IPS-NIHi7 (cell line): ENCODE results near the gene FOXO6.

Source experiments
- DNase-seq: peaks from one replicate; pipeline ENCODE4 v3.0.0; 2012; ENCODE audit warnings: mixed read lengths; ENCODE audit errors: extremely low spot score

The FOXO6 gene

DNA sequence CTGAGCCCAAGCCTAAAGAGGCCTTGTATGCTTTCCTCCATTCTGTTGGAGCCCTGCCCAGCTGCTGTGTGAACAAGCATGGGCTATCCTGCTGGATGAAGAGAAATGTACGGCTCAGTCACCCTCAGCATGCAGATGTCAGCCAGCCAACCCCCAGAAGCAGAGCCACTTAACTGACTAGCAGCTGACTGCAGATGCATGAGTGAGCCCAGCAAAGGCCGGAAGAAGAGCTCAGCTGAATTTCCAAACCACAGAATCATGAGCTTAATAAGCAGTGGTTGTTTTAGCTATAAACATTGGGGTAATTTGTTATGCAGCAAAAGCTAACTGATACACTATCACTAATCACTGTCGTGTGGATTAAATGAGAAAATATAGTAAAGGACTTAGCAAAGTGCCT is 39.0 kb downstream of the FOXO6 start:
- DNase-seq: no peak

GRCh38 chr1:41401899-41402298 is 40.7 kb downstream of the FOXO6 start:
- DNase-seq: no peak

DNA sequence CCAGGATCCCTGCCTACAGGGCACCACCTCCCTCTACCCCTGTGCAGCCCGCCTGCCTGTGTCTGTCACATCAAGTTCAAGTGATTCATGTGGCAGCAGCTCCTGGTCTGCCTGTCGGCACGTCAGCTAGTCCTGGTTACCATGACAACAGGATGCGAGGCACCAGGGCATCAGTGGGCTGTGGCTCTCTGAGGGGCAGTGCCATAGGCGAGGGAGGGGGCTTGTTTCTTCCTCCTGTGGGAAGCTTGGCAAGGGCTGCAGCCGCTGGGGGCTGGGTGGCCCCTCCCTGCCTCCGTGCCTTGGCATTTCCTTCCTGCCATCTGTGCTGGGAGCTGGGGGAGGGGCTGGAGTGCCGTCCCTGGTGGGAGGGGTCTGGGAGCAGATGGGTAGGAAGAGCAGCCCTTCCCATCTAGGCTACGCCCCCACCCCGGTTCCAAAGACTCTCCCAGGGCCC is 43.1 kb downstream of the FOXO6 start:
- DNase-seq: peak; percentile 65

DNA sequence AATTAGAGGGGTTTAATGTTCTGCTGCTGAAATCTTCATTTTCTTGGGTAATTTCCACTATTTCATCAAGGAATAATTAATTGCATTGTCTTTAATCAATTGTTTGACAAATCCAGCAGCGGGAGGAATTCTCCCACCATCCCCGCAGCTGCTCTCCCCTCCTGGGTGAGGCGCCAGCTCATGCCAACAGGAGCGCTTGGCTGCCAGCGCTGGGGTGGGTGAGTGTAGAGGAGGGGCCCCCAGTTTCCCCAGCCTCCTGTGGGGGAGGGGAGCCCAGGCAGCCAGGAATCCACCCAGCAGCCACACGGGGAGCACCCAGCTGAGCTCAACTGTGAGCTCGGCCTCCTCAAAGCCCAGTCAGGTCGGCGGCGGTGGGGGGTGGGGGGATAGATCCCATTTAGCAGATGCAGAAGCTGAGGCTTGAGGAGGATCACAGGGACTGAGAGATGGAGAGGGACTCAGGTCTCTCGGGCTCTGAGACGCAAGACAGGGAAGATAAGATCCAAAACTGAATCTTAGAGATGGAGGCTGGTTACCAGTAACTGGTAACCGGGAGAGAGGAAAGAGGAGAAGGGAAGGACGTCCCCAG is 46.5 kb downstream of the FOXO6 start:
- no peak for DNase-seq

DNA sequence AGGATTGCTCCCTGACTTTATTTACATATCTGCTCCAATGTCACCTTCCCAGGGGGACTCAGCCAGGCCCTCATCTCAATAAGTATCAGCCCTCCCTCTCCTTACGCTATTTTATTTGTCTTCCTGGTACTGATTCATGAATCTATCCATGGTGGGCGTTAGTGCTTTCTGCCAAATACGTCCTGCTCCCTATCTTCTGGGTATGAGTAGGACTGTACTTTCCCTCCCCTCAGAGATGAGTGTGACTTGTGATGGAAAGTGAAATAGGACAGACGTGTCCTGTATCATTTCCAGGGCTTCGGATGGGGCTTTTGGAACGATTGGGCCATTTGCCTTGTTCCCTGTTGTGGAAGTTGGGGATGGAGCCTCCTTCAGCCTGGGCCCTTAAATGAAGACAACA is 47.5 kb downstream of the FOXO6 start:
- no peak for DNase-seq

- no peak for DNase-seq
These were observed 48.6 kb downstream of the FOXO6 start for GRCh38 chr1:41409825-41410224.

DNA sequence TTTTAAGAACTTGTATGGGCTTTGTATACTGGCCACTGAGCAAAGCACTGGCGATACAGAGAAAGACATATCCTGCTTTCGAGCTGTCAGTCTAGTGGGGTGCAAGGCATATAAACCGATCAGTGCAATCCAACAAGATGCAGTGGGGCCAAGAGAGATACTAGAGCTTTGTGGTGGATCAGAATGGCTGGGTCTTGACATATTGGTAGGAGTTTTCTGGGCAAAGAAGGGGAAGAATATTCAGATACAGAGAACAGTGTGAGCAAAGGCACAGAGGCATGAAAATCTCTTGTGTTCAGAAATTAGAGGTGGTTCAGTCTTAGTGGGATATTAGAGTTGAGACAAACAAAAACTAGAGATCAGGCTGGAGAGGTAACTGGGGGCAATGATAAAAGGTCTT is 49.2 kb downstream of the FOXO6 start:
- DNase-seq: no peak

GRCh38 chr1:41411229-41411628 is 50.0 kb downstream of the FOXO6 start:
- DNase-seq: no peak

- no peak for DNase-seq
These were observed 51.5 kb downstream of the FOXO6 start for GRCh38 chr1:41412748-41413147.

DNA sequence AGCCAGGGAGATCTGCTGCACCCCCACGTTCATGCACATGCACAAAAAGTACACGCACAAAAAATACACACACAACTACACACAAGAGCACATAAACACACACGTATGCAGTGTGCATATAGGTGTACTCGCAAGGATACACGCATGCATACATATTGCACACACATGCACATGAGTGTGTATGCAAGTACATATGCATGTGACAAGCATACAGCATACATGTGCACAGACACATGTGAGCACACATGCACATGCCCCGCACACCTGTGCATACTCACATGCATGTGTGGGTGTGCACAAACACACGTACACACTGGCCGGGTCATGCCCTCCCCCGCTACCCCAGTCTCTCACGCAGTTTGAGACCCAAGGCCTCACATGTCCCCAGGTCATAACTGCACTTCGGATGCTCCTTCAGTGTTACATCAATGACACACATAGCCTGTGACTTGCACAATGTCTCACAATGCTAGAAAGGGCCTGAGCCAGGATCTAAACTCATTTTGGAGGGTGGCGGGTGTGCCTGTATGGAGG is 52.6 kb downstream of the FOXO6 start:
- no peak for DNase-seq

GRCh38 chr1:41414296-41414695 is 53.1 kb downstream of the FOXO6 start:
- no peak for DNase-seq

GRCh38 chr1:41414716-41415306 is 53.6 kb downstream of the FOXO6 start:
- DNase-seq: no peak

DNA sequence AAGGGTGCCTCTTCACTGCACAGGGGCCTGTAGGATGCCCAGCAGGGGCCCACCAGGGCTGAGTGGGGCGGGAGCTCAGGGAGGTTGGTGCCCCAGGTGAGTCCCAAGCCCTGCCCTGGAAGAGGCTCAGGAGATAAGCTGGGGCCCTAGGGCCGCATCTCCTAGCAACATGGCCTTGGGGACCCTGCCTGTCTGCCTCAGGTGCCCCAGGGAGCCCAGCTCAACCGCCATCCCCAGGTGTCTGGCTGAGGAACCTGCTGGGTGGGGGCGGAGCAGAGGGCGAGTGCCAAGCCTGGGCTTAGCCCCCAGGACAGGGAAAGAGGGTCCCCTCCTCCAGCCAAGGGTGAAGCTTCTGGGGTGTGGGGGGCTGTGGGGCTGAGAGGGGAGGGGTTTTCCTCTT is 54.8 kb downstream of the FOXO6 start:
- no peak for DNase-seq

GRCh38 chr1:41416552-41417334 is 55.5 kb downstream of the FOXO6 start:
- peak; percentile 89 for DNase-seq

DNA sequence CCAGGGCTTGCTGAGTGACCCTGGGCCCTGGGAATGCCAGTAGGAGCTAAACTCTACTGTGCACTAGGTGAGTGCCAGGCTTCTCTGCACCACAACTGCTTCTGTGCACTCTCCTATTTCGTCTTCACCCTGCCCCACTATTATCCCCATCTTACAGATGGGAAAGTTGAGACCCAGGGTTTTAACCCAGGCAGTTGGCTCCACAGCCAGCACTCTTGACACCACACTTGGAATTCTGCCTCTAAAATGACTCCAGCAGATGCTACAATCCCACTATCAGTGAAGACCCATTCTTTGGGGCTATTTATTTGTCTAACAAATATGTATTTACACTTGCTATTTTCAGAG is 56.1 kb downstream of the FOXO6 start:
- DNase-seq: no peak

DNA sequence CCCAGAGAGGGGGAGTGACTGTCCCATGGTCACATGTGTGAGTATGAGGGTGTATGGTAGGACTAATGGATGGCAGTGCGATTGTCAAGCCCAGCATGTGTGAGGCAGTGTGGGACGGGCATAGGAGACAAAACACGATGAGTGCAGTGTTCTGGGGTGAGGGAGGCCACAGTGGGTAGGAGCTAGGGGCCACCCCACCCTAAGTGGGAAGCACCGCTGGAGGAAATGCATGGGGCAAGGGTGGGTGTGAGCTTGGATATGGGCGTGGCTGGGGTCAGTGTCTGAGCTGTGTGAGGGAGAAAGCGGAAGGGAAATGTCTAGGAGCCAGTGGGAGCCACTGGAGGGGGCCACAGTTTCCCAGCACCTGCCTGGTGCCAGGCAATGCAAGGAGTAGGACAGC is 56.5 kb downstream of the FOXO6 start:
- no peak for DNase-seq

DNA sequence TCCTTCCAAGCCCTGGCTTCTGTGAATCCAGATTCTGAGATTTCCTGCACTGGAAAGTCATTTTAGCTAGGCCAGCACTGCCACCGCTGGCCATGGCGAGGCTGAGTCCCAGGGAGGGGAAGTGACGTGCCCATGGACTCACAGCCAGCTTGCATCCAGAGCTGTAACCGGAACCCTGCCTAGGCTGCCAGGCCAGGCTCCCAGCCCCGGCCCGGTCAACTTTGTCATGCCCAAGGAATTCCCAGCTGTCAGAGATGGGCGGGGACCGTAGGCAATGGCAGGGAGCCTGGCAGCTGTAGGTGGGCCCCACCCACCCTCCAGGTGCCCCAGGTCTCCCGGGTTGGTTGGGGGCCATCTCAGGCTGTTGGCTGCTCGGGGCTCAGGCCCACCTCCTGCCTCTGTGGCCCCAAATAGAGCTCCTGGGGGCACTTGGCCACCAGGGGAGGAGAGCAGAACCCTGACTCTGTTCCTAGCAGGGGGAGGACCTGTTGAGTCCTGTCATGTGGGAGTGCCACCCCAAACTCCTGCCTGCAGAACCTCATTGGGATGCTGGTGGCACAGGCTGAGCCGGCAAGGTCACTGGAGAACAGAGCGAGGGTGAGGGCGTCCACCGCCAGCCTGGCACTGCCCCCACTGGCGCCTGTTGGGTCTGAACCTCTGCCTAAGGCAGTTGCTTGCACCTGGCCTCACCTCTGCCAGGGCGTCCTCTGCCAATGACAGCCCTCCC is 57.8 kb downstream of the FOXO6 start:
- DNase-seq: no peak

GRCh38 chr1:41419584-41420295 is 58.5 kb downstream of the FOXO6 start:
- DNase-seq: no peak

DNA sequence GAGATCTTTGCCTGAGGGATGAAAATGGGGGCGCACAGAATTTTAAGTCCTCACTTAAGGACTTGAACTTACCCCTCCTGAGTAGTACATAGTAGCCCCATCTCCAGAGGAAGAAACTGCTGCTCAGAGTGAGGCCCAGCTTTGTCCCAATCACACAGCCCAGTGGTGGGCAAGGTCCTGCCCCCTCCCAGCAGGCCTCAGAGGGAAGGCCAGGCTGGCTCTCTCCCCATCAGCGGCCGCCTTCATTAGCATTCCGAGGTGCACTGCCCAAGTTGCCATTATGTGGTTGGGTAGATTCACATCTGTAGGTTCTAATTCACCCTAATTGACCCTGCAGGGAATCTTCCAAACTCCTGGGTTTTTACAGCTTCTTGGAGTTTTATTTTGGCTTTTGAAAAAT is 59.1 kb downstream of the FOXO6 start:
- no peak for DNase-seq

DNA sequence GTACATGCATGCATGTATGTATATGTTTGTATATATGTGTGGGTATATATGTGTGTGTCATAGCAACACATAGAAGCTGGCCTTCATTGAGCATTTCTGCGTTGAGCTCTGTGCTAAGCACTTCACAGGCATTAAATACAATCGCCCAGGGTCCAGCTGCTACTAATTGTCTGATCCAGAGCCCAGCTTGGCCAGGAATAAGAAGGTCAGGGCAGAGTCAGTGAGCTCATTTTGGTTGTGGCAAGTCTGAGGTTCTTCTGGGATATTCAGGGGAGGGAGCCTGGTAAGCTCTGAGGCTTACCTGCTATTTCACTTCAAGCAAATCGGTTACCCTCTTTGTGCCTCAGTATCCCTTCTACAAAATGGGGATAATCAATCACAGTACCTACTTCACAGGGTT is 59.6 kb downstream of the FOXO6 start:
- no peak for DNase-seq

- no peak for DNase-seq
These were observed 61.1 kb downstream of the FOXO6 start for GRCh38 chr1:41422306-41422705.
